GM21717 (cell line): ENCODE results near the gene AMPD3.

ENCODE experiments used
- ATAC-seq: cut with Tn5 transposase; IDR thresholded peaks from one replicate; pipeline ENCODE4 v1.9.1; 2021; ENCODE audit warnings: mild to moderate bottlenecking, moderate library complexity; ENCODE audit not compliant: unreplicated experiment

The AMPD3 gene

DNA sequence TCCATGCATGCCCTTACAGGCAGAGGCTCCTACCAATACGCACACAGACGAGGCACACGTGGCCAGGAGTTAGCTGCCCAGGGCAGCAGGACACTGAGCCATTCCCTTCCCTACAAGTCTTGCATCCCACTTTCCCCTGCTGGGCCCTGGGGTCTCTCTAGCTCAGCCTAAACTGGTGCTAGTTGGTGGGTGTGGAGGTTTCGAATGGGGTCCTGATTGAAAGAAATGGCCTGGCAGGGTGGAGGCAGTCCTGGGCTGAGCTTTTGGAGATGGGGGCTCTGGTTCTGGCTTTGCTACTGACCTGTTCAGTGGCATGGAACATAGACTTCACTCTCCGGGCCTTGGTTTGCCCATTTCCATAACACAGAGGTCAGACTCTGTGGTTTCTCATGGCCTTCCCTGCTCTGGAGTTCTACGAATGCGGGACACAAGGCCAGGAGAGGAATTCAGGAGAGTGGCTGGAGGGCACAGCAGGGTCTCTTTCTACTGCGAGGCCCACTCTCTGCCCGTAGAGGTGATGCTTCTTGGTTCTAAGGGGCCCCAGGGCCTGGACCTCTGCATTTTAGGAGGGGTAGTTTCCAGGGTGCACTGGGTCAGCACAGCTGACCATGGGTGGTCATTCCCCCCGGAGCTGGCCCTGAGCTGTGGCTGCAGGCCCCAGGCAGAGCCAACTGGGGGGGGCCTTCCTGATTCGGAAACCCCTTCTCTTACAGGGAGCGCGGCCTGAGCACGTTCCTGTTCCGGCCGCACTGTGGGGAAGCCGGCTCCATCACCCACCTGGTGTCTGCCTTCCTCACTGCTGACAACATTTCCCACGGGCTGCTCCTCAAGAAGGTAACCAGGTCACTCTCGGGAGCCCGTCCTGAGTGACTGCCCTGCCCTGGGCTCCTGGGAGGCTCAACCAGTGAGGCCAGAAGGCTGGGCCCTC is 46.0 kb downstream of the AMPD3 start:
- ATAC-seq: no peak

DNA sequence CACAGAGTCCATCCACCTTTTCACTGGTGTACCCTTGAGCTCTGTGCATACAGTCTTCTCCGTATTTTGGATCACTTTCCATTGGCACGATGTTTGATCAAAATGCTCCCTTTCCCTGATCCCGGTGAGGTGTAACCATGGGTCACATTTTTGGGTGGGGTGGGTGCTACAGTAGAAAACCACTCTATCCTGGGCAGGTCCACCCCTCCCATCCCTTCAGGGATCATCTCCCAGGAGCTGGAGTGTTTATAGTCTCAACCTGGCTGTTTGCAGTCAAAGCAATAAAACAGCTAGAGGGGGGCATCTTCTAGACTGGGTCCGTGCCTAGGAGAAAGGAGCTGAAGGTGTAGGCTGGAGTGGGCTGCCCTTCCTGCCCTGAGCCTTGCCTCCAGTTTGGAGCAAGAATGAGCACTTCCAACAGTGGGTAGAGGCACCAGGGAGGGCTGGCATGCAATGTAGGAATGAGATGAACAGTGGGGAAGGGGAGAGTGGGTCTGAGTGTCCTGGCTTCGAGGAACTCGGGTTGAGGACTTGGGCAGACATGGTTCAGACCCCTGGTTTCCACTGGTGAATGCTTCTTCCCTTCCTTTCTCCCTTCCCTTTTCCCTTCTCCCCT is 47.1 kb downstream of the AMPD3 start:
- no peak for ATAC-seq

DNA sequence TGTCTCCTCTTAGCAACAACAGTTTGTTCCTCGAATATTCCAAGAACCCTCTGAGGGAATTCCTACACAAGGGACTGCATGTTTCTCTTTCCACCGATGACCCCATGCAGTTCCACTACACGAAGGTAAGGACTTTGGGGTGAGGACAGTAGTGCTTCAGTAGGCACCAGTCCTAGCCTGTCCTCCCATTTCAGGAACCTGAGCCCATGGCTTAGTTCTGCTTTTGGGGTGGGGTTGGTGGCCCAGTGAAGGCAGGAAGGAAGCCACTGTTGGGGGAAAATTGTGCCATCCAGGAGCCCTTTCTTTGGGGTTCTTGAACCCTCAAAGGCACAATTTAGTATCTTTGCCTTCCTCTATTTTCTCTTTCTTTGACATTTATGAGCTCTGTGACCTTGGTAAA is 47.7 kb downstream of the AMPD3 start:
- ATAC-seq: no peak

DNA sequence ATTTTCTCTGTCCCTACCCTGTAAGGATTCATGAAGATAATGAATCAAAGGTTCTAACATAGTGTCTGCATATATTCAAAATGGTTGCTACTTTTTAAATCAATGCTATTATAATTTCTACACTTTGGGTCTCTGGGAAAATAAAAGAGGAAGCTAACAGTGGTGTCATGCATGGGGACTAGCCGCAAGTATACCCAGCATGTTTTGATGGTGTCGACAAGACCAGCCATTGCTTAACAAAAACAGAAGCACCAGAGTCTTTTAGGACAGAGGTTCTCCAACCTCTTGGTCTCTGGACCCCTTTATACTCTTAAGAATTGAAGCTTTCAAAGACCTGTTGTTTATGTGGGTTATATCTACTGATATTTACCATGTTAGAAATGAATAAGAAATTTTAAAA is 48.2 kb downstream of the AMPD3 start:
- ATAC-seq: no peak

DNA sequence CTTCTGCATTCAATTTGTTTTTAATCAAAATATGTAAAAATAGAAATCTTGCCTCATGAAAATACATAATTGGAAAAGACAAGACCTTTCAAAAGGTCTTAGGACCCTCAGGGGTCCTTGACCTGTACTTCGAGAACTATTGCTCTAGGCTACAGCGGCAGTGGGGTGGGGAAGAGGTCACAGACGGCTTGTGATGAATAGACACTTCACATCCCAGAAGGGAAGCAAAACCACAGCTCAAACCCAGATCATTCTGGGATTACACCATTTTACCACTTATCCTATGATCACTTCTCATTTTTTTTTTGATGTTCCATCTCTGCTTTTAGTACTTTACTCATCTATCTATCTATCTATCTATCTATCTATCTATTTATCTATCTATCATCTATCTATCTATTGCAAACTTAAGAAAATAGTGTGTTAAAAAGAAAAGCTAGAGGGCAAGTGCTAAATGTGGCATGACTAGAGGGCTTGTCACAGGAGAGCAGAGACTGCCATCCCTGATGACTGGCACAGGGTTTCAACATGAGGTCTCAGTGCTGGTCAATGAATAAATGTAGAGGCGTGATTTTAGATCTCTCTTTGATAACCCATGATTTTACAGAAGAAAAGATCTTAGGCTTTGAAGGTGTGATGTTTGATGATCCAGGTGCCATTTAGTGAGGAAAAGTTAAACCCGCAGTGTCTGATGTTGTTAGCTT is 48.9 kb downstream of the AMPD3 start:
- ATAC-seq: no peak

DNA sequence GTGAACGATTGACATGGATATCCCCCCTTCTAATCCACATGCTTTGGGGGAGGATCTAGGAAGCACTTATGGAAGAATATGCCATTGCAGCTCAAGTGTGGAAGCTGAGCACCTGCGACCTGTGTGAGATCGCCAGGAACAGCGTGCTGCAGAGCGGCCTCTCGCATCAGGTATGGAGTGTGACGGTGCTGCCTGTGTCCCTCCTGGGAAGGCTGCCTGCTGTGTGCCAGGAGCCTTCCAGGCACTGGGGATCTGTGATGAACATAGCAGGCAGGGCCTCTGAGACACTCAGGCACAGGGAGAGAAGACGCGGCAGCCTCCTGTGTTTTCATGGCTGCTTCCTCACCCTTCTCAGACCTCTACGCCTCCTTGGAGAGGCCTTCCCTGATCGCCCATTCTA is 49.4 kb downstream of the AMPD3 start:
- no peak for ATAC-seq

DNA sequence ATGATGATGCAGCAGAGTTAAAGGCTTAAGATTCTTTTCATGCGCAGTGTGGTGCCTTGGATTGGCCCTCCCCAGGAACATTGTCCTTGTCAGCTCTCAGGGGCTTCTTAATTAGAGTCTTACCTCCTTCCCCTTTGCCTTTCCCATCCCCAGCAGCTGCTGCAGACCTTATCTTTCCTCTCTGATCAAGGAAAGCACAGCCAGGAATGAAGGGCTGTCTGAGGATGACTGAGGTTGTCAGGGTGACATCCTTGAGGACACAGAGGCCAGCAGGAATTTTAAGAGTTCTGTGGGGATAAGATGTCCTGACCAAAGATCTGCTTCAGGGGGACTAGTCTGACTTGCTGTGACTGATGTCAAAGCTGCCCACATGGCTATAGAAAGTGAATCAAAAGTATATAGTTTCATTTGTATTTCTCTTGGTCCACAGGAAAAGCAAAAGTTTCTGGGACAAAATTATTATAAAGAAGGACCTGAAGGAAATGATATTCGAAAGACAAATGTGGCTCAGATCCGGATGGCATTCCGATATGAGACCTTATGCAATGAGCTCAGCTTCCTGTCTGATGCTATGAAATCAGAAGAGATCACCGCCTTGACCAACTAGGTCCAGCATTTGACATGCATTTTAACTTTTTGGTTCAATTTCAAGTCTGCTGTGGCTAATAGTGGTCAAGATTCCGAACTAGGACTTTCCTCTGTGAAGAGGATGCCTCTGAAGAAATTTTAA is 50.4 kb downstream of the AMPD3 start:
- no peak for ATAC-seq

DNA sequence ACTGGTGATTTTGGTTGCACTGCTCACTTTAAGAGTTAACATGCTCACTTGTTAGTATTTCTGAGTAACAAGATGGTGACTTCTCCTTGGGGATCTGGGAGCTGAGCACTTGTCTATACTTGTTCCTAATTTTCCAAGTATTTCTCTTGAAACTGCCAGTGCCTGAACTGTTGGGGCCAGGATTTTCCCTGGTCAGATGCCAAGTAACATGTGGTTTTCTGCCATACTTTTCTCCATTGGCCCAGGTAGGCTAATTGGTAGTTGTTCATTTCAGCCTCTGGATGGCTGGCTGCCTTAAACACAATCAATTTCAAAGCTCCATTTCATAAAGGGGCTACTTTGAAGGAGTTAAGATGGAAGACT is 50.9 kb downstream of the AMPD3 start:
- ATAC-seq: no peak

DNA sequence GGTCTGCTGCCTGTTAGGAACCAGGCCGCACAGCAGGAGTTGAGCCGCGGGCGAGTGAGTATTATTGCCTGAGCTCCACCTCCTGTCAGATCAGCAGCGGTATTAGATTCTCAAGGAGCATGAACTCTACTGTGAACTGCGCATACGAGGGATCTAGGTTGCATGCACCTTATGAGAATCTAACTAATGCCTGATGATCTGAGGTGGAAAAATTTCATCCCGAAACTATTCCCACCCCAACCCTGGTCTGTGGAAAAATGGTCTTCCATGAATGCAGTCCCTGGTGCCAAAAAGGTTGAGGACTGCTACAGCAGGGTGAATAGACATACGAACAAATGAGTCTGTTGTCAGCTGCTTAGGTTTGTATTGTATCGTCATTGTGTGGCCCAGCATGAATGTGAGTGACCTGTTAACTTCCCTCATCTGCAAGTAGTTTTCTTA is 56.1 kb downstream of the AMPD3 start:
- no peak for ATAC-seq

DNA sequence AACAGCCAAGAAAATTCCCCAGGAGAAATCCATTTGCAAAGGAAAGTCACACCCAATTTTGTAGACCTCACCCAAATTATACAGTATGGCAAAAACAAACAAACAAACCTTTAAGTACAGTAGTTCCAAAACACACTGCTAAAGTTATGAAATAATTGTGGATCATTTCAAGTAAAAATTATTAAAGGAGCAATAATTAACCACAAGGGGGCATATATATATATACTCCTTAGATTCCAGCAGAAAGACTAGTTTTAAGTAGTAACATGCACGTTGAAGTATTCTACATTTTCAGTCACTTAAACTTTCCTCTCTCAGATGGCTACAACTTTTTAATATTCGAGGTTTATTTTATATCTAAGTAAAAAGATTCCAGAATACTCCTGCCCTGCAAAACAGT is 59.1 kb downstream of the AMPD3 start:
- ATAC-seq: no peak

DNA sequence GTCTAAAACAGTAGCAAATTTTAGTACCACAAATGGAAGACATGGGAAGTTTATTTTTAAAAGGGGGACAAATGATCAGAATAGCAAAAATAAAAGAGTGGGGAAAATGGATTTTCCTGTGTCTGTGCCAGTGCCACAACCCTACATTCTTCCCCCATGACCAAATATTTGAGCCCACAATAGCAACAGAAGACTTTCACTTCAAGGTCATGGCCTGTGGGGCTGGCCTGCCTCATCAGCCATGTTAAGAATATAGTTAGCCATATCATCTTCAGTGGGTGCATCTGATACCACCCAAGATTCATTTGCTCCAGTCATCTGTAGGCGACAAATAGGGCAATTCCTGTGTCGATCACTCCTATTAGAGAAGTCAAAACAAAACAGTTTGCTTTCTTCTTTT is 59.6 kb downstream of the AMPD3 start:
- no peak for ATAC-seq

DNA sequence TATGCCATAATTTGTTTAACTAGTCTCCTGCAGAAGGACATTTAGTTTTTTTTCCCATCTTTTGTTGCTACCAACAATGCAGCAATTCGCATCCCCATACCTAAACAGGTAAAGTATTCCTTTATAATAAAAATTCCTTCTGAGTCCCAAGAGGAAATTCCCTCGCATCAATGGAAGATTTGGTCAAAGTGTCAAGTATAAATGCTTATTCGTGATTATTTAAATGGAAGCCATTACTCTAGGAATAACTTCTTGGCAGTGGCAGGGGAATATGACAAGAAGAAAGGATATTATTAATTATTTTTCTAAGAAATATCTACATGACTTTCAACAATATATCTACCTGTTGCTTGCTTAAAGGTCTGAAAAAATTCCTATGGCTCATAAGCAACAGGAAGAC is 60.4 kb downstream of the AMPD3 start:
- ATAC-seq: no peak

DNA sequence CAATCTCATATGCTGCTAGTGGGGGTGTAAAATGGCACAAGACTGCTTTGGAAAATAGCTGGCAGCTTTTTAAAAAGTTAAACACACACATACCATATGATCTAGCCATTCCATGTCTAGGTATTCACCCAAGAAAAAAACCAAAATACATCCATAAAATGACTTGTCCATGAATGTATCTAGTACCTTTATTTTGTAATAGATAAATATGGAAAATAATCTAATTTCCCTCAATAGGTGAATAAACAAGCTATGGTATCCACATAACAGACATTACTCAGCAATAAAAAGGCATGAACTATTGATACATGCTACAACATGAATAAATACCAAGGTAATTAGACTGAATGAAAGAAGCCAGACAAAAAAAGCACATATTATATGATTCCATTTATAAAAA is 63.1 kb downstream of the AMPD3 start:
- ATAC-seq: no peak

DNA sequence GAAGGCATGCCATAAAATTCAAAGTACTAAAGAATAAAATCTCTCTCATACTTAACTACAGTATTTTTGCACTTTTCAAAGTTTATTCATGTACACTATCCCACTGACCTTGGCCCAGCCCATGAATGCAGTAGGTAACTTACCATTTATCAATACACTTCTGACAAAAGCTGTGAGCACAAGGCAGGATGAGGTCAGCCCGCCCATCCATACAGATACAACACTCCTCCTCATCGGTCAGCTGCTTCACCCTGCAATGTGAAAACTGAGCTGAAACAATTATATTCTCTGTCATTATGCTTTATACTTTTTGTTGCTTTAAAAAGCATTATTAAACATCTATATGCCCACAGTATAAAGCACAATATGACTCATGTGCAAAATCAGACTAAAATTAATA is 63.8 kb downstream of the AMPD3 start:
- no peak for ATAC-seq

DNA sequence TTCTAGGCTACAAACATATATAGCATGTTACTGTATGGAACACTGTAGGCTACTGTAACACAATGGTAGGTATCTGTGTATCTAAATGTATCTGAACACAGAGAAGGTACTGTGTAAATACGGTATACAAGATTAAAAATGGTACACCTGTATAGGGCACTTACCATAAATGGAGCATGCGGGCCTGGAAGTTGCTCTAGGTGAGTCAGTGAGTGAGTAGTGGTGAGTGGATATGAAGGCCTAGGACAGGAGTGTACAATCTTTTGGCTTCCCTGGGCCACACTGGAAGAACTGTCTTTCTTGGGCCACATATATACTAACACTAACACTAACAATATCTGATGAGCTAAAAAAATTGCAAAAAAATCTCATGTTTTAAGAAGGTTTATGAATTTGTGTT is 64.6 kb downstream of the AMPD3 start:
- ATAC-seq: no peak

DNA sequence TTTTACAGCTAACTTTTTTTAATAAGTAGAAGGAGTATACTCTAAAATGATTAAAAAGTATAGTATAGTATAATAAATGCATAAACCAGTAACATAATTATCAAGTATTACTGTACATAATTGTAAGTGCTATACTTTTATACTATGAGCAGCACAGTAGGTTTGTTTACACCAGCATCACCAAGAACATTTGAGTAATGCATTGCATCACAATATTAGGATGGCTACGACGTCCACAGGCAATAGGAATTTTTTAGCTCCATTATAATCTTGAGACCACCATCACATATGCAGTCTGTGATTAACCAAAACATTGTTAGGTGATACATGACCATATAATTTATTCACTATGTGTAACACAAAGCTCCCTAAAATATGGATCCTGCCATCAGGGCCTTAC is 65.5 kb downstream of the AMPD3 start:
- no peak for ATAC-seq

DNA sequence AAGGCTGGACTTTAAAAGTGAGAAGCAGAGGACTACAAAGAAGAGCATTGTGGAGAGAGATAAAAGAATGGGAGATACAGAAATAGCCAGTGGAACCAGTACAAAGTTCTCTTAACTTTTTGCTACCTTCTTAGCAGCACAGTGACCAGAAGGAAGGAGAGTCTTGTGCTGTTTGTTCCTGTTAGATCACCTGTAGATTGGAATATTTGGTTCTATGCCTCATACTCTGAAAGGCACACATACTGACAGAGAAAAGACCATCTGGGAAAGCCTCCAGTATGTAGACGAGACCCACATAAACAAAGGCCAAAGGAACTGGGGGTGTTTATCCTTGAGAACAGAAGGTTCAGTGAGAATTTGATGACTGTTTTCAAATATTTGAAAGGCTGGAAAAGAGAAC is 67.2 kb downstream of the AMPD3 start:
- ATAC-seq: no peak

DNA sequence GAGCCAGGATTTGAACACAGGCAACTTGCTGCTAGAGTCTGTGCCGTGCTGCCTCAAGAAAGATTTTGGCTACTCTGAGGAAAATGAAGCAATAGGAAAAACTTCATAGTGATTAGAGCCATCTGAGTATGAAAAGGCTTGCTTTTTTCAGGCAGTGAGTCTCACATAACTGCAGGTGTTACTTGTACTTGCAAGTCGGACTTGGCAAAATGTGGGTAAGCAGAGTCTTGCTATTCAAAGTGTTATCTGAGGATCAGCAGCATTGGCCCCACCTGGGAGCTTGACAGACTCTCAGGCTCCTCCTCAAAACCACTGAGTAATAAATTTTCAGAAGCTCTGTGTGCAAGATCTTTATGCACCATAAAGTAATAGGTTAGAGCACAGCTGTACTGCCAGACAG is 67.9 kb downstream of the AMPD3 start:
- no peak for ATAC-seq

DNA sequence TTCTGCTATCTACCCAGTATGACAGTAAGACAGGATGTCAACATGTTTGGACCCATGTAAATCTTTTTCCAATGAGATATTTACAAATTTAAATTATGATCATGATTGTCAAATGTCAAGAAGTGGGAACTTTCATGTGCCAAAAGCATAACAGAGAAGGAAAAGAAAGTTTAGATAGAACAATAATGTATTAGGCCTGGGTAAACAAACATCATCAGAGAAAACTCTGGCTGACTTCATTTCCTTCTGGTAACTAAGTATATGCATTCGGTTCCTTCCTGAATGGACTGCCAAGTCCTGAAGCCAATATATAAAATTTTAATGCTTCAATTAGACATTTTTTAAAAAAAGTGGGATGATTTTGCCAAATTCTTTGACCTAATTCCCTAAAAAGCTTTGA is 69.4 kb downstream of the AMPD3 start:
- ATAC-seq: no peak

DNA sequence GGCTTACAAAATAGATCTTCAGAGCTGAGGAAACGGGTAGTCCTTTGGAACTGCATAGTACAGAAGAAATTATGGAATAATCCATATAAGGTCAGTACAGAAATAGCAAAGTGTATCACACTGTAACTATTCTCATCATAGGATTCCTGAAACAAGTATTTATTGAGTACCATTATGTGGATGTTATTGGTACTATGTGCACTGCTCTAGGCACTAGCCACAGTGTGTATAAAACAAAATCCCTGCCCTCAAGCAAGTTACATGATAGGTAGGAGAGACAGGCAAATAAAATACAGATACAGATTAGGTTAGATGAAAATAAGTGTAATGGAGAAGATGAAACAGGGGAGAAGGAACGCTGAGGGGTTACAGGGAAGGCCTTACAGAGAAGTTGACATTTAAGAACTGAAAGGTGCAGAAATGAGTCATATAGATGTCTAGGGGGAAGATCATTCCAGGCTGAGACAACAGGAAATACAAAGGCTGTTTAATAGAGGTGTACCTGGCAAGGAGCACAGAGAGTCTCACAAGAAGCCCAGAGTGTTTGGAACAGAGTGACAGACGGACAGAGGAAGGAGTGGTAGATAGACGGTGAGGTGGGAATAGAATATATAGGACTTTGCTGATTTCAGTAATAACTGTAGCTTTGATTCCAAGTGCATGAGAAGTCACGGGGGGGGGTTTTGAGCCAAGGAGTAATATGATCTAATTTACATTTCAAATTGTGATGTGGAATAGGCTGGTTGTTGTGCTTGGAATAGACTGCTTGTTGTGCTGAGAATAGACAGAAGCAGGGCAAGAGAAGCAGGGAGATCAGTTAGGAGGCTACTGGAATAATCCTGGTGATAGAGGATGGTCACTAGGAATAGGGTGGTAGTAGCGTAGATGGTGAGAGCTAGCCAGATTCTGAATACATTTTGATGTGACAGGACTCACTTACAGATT is 72.2 kb downstream of the AMPD3 start:
- ATAC-seq: peak; percentile 77
